HEK293 (cell line): ENCODE measurements around the gene MYBPH.

ENCODE experiments used
- CTCF ChIA-PET: fragments of 350-600 bp; formaldehyde crosslinking; extraction: SDS; loops from one replicate; lab custom pipeline; 2021; ENCODE audit warnings: antibody characterized with exemption; lab: Yijun Ruan, JAX
- POLR2A ChIA-PET: fragments of 300-600 bp; formaldehyde crosslinking; extraction: SDS; loops from one replicate; lab custom pipeline; 2020; ENCODE audit warnings: antibody characterized with exemption, inconsistent platforms; lab: Yijun Ruan, JAX
- H3K27ac ChIP-seq: fragments of 200-500 bp; sonication (Bioruptor generic); 2 replicates; pipeline ENCODE4 v1.5.1; 2014; ENCODE audit warnings: low read depth, low read length, control low read depth, inconsistent platforms; ENCODE audit errors: extremely low read depth
- H3K36me3 ChIP-seq, 2 experiments: fragments of 200-500 bp in 1 of 2; sonication (Bioruptor generic) in 1 of 2; 1 replicate in 1 of 2; 2 replicates in 1 of 2; pipeline ENCODE4 v1.5.1; 2014 to 2017; ENCODE audit warnings: inconsistent platforms in 2 of 2, low read length in 2 of 2; ENCODE audit not compliant: control insufficient read depth in 2 of 2, insufficient read depth in 1 of 2
- H3K4me1 ChIP-seq: fragments of 200-500 bp; sonication (Bioruptor generic); 2 replicates; pipeline ENCODE4 v1.5.1; 2014; ENCODE audit warnings: mild to moderate bottlenecking, low read length, inconsistent platforms; ENCODE audit not compliant: control insufficient read depth, insufficient read depth
- H3K4me3 ChIP-seq: 2 replicates; pipeline ENCODE4 v1.5.1; 2011; ENCODE audit warnings: low read depth, mild to moderate bottlenecking, control low read depth, low read length, moderate library complexity
- H3K9me3 ChIP-seq: fragments of 200-500 bp; sonication (Bioruptor generic); 2 replicates; pipeline ENCODE4 v1.5.1; 2014; ENCODE audit warnings: low read depth, low read length, inconsistent platforms; ENCODE audit not compliant: control insufficient read depth, insufficient read depth
- EGR2 ChIP-seq: fragments of 450-650 bp; formaldehyde crosslinking; IDR thresholded peaks from 2 replicates; pipeline ENCODE4 v1.5.1; 2016; ENCODE audit warnings: low read depth, missing biosample characterization, missing genetic modification characterization
- GLIS1 ChIP-seq: fragments of 450-650 bp; formaldehyde crosslinking; IDR thresholded peaks from 2 replicates; pipeline ENCODE4 v1.5.1; 2016; ENCODE audit warnings: missing biosample characterization, missing genetic modification characterization
- HOXD13 ChIP-seq: sonication (generic); formaldehyde crosslinking; IDR thresholded peaks from 2 replicates; pipeline ENCODE4 v1.8.0; 2022; ENCODE audit warnings: missing genetic modification reagents, borderline replicate concordance
- KLF9 ChIP-seq: fragments of 450-650 bp; formaldehyde crosslinking; IDR thresholded peaks from 2 replicates; pipeline ENCODE4 v1.5.1; 2016; ENCODE audit warnings: missing biosample characterization, missing genetic modification characterization, low read depth
- ZFHX2 ChIP-seq: fragments of 450-650 bp; formaldehyde crosslinking; conservative IDR thresholded peaks from 2 replicates; pipeline ENCODE4 v1.5.1; 2016; ENCODE audit warnings: missing biosample characterization, missing genetic modification characterization
- ZNF155 ChIP-seq: fragments of 450-650 bp; formaldehyde crosslinking; IDR thresholded peaks from 2 replicates; pipeline ENCODE4 v1.5.1; 2016; ENCODE audit warnings: missing biosample characterization, missing genetic modification characterization
- ZNF184 ChIP-seq: fragments of 450-650 bp; IDR thresholded peaks from 2 replicates; pipeline ENCODE4 v1.5.1; 2018; ENCODE audit warnings: missing biosample characterization, mild to moderate bottlenecking, missing genetic modification characterization
- ZNF266 ChIP-seq: fragments of 450-650 bp; formaldehyde crosslinking; IDR thresholded peaks from 2 replicates; pipeline ENCODE4 v1.5.1; 2016; ENCODE audit warnings: missing biosample characterization, missing genetic modification characterization, low read depth
- ZNF335 ChIP-seq: fragments of 450-650 bp; formaldehyde crosslinking; conservative IDR thresholded peaks from 2 replicates; pipeline ENCODE4 v1.5.1; 2016; ENCODE audit warnings: missing biosample characterization, missing genetic modification characterization
- ZNF366 ChIP-seq: fragments of 450-650 bp; formaldehyde crosslinking; conservative IDR thresholded peaks from 2 replicates; pipeline ENCODE4 v1.5.1; 2016; ENCODE audit warnings: missing biosample characterization, missing genetic modification characterization
- ZNF416 ChIP-seq: fragments of 450-650 bp; formaldehyde crosslinking; IDR thresholded peaks from 2 replicates; pipeline ENCODE4 v1.5.1; 2016; ENCODE audit warnings: missing biosample characterization, missing genetic modification characterization
- ZNF623 ChIP-seq: fragments of 450-650 bp; formaldehyde crosslinking; IDR thresholded peaks from 2 replicates; pipeline ENCODE4 v1.5.1; 2016; ENCODE audit warnings: missing biosample characterization, missing genetic modification characterization
- ZNF776 ChIP-seq: fragments of 450-650 bp; formaldehyde crosslinking; IDR thresholded peaks from 2 replicates; pipeline ENCODE4 v1.5.0; 2017; ENCODE audit warnings: missing biosample characterization, missing genetic modification characterization, borderline replicate concordance
- TF ChIP-seq, protein P1 (sequence below): fragments of 450-650 bp; formaldehyde crosslinking; IDR thresholded peaks from 2 replicates; pipeline ENCODE4 v1.5.1; 2016; ENCODE audit warnings: missing biosample characterization, missing genetic modification characterization, borderline replicate concordance
- TF ChIP-seq, protein P2 (sequence below): fragments of 450-650 bp; formaldehyde crosslinking; IDR thresholded peaks from 2 replicates; pipeline ENCODE4 v1.5.1; 2017; ENCODE audit warnings: missing biosample characterization, missing genetic modification characterization
- TF ChIP-seq, protein P3 (sequence below): fragments of 450-650 bp; formaldehyde crosslinking; IDR thresholded peaks from 2 replicates; pipeline ENCODE4 v1.5.1; 2016; ENCODE audit warnings: missing biosample characterization, missing genetic modification characterization

MYBPH gene

DNA sequence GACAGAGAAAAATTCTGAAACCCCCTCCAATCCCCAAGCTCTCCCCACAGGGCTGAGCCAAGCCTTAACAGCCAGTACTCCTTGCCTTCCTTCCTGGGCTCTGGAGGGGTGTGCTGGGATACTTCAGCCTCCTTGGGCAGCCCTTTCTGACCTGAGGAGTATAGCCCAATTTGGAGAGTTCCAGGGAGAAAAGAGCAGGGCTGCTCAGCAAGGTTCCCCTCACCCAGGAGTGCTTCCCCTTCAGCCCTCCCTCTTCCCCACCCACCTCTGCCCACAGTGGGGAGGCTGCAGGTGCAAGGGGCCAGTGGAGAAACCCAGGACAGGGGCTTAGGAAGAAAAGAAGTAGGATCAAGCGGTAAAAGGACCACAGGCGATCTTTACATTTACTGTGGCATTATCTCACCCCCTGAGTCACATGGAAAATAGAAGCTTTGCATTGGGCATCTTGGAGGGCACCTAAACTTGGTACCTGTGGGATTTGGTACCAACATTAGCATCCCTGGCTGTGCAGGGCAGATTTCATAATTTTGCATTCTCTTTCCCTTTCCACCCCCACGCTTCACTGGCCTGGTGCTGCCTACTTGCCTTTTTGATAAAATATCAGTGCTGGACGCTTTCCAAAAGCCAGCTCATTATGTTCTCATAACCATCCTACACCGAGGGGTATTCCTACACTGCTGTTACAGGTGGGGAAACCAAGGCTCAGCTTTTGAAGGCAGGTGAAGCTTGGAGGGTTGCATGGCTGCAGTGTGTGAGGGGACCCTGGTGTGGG lies 50.9 kb downstream of the MYBPH start:
- H3K4me3 ChIP-seq = no peak overlapping the region
- H3K9me3 ChIP-seq = no peaks in the 10 kb centered on the region
- CTCF ChIA-PET = interaction anchor here (0.6 to 9.1 kb wide), 12 partner anchors 10 to 1903 kb away, joined by 3 to 70 read pairs (median 4); no protein-coding TSS in a partner anchor
- H3K4me1 ChIP-seq = no peaks in the 10 kb centered on the region
- H3K36me3 ChIP-seq = no peaks in the 10 kb centered on the region
- no peak overlapping the region for H3K27ac ChIP-seq
- TF ChIP-seq ZNF366 (tag by site-specific recombination) (no peak), ZFHX2 (tag by site-specific recombination) (peak; percentile 72), ZNF335 (tag by site-specific recombination) (peak; percentile 70), EGR2 (tag by site-specific recombination) (peak; percentile 63), GLIS1 (tag by site-specific recombination) (no peak), ZNF184 (no peak), ZNF776 (tag by site-specific recombination) (no peak), ZNF266 (no peak), ZNF155 (tag by site-specific recombination) (no peak), ZNF623 (tag by site-specific recombination) (no peak)
- TF ChIP-seq, protein P1, sequence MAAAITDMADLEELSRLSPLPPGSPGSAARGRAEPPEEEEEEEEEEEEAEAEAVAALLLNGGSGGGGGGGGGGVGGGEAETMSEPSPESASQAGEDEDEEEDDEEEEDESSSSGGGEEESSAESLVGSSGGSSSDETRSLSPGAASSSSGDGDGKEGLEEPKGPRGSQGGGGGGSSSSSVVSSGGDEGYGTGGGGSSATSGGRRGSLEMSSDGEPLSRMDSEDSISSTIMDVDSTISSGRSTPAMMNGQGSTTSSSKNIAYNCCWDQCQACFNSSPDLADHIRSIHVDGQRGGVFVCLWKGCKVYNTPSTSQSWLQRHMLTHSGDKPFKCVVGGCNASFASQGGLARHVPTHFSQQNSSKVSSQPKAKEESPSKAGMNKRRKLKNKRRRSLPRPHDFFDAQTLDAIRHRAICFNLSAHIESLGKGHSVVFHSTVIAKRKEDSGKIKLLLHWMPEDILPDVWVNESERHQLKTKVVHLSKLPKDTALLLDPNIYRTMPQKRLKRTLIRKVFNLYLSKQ = no peak
- TF ChIP-seq, protein P2, sequence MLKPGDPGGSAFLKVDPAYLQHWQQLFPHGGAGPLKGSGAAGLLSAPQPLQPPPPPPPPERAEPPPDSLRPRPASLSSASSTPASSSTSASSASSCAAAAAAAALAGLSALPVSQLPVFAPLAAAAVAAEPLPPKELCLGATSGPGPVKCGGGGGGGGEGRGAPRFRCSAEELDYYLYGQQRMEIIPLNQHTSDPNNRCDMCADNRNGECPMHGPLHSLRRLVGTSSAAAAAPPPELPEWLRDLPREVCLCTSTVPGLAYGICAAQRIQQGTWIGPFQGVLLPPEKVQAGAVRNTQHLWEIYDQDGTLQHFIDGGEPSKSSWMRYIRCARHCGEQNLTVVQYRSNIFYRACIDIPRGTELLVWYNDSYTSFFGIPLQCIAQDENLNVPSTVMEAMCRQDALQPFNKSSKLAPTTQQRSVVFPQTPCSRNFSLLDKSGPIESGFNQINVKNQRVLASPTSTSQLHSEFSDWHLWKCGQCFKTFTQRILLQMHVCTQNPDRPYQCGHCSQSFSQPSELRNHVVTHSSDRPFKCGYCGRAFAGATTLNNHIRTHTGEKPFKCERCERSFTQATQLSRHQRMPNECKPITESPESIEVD (tag by site-specific recombination) = no peak
- POLR2A ChIA-PET = no interaction called here

DNA sequence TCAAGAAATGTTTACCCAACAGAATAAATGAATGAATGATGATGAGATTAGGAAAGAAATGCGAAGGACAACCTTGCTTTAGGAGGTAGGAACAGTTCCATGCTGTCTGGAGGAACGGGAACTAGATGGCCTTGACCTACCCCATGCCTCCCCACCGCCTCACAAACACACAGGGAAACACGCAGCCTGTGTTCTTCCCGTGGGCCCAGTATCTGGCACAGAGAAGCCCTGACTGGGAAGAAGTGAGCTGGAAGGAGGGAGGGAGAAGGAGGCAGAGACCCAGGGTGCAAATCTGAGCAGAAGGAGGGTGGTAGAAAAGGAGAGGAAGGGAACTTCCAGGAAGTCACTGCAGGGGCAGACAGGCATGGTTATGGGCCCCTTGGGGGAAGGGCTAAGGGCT lies 51.6 kb downstream of the MYBPH start:
- ChIA-PET POLR2A (no interaction called here), CTCF (interaction anchor here (1.2 to 9.1 kb wide), 4 partner anchors 48 to 144 kb away, joined by 4 to 70 read pairs (median 7); no protein-coding TSS in a partner anchor)
- H3K9me3 ChIP-seq = no peaks in the 10 kb centered on the region
- no peaks in the 10 kb centered on the region for H3K36me3 ChIP-seq
- no peak overlapping the region for H3K4me3 ChIP-seq
- H3K4me1 ChIP-seq = no peaks in the 10 kb centered on the region
- no peak overlapping the region for H3K27ac ChIP-seq
- TF ChIP-seq KLF9 = no peak
- peak; percentile 25; the same call in 1 of the 2 replicates for TF ChIP-seq ZNF335 (tag by site-specific recombination)
- TF ChIP-seq, all 188 proteins: peak for 1

DNA sequence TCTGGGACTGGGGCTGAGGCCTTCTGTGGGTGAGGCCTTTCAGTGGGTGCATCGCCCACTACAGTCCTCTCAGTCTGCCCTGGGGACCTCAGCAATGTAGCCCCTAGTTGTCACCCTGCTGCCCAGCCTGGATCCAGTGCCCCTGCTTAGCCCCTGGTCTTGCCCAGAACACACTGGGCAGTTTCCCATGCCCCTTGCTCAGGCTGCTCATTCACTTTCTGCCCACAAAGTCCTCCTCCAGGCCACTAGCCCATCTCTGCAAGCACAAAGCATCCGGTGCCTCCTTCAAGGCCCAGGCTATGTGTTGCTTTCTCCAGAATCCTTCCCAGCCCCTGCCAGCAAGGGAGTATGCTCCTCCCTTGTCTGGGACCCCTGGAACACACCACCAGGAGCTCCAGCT lies 53.5 kb downstream of the MYBPH start:
- H3K9me3 ChIP-seq = no peaks in the 10 kb centered on the region
- CTCF ChIA-PET = interaction anchor here (2.2 to 13.6 kb wide), 4 partner anchors 50 to 145 kb away, joined by 5 to 226 read pairs (median 40); no protein-coding TSS in a partner anchor
- H3K4me1 ChIP-seq = no peaks in the 10 kb centered on the region
- POLR2A ChIA-PET = no interaction called here
- TF ChIP-seq HOXD13 (CRISPR knock-in tag) (no peak), ZNF416 (tag by site-specific recombination) (no peak)
- TF ChIP-seq, protein P3, sequence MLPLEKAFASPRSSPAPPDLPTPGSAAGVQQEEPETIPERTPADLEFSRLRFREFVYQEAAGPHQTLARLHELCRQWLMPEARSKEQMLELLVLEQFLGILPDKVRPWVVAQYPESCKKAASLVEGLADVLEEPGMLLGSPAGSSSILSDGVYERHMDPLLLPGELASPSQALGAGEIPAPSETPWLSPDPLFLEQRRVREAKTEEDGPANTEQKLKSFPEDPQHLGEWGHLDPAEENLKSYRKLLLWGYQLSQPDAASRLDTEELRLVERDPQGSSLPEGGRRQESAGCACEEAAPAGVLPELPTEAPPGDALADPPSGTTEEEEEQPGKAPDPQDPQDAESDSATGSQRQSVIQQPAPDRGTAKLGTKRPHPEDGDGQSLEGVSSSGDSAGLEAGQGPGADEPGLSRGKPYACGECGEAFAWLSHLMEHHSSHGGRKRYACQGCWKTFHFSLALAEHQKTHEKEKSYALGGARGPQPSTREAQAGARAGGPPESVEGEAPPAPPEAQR = no peak
- H3K36me3 ChIP-seq = no peaks in the 10 kb centered on the region
- H3K4me3 ChIP-seq = no peak overlapping the region
- no peak overlapping the region for H3K27ac ChIP-seq
